HepG2 (cell line): Measurements from ENCODE around the gene CASKIN1. TPM values are rescaled to one million over a fixed set of nuclear protein-coding genes. Genes with fewer than 3 reads are reported as not detected.

Source experiments
- BORCS8-MEF2B ChIP-seq: sonication (generic); formaldehyde crosslinking; IDR thresholded peaks from 2 replicates; pipeline ENCODE4 v1.8.0; 2022; ENCODE audit warnings: mild to moderate bottlenecking, missing genetic modification reagents
- CENPBD1 ChIP-seq: sonication (generic); formaldehyde crosslinking; IDR thresholded peaks from 2 replicates; pipeline ENCODE4 v1.8.0; 2022; ENCODE audit warnings: missing genetic modification reagents, low read depth, mild to moderate bottlenecking, borderline replicate concordance
- FUBP1 ChIP-seq: sonication (generic); formaldehyde crosslinking; IDR thresholded peaks from 2 replicates; pipeline ENCODE4 v1.5.1; 2020; ENCODE audit warnings: missing genetic modification reagents, mild to moderate bottlenecking, borderline replicate concordance
- MYPOP ChIP-seq: sonication (generic); formaldehyde crosslinking; IDR thresholded peaks from 2 replicates; pipeline ENCODE4 v1.8.1; 2023; ENCODE audit warnings: mild to moderate bottlenecking, moderate library complexity, missing genetic modification reagents
- RBFOX2 ChIP-seq: fragments of 200-400 bp; formaldehyde crosslinking; IDR thresholded peaks from 2 replicates; pipeline ENCODE4 v1.6.1; 2017; ENCODE audit warnings: low read depth, mild to moderate bottlenecking, low read length
- RBM22 ChIP-seq: fragments of 200-400 bp; formaldehyde crosslinking; optimal IDR thresholded peaks from 2 replicates; pipeline ENCODE3; 2017; ENCODE audit warnings: mild to moderate bottlenecking, low read length, moderate library complexity
- REXO4 ChIP-seq: sonication (generic); formaldehyde crosslinking; IDR thresholded peaks from 2 replicates; pipeline ENCODE4 v1.8.0; 2022; ENCODE audit warnings: missing genetic modification reagents, mild to moderate bottlenecking, borderline replicate concordance
- SNRNP70 ChIP-seq: fragments of 200-400 bp; formaldehyde crosslinking; IDR thresholded peaks from 2 replicates; pipeline ENCODE4 v1.6.1; 2017; ENCODE audit warnings: mild to moderate bottlenecking, low read depth, low read length, moderate library complexity
- SOX6 ChIP-seq, 2 experiments: fragments of 450-650 bp in 1 of 2; sonication (generic) in 1 of 2; formaldehyde crosslinking in 1 of 2; IDR thresholded peaks; 2 replicates each; pipeline versions ENCODE4 v1.4.0 to v1.6.1; 2017 to 2020; ENCODE audit warnings: antibody characterized with exemption in 1 of 2, mild to moderate bottlenecking in 1 of 2, missing genetic modification reagents in 1 of 2
- SP2 ChIP-seq: sonication (generic); formaldehyde crosslinking; IDR thresholded peaks from 2 replicates; pipeline ENCODE4 v1.5.1; 2020; ENCODE audit warnings: mild to moderate bottlenecking, missing genetic modification reagents
- SSRP1 ChIP-seq: IDR thresholded peaks from 2 replicates; pipeline ENCODE4 v1.6.1; 2016; ENCODE audit warnings: control low read depth
- U2AF2 ChIP-seq: fragments of 200-400 bp; formaldehyde crosslinking; IDR thresholded peaks from 2 replicates; pipeline ENCODE4 v1.6.1; 2017; ENCODE audit warnings: low read depth, mild to moderate bottlenecking, low read length
- ZC3H4 ChIP-seq: sonication (generic); formaldehyde crosslinking; IDR thresholded peaks from 2 replicates; pipeline ENCODE4 v1.4.0; 2020; ENCODE audit warnings: missing genetic modification reagents, borderline replicate concordance
- ZFP1 ChIP-seq: IDR thresholded peaks from 2 replicates; pipeline ENCODE4 v1.6.1; 2016
- ZGPAT ChIP-seq: IDR thresholded peaks from 2 replicates; pipeline ENCODE4 v1.6.1; 2016; ENCODE audit warnings: mild to moderate bottlenecking
- ZMYM3 ChIP-seq: sonication (generic); formaldehyde crosslinking; IDR thresholded peaks from 2 replicates; pipeline ENCODE4 v1.5.1; 2020; ENCODE audit warnings: mild to moderate bottlenecking, missing genetic modification reagents
- ZNF275 ChIP-seq: sonication (generic); formaldehyde crosslinking; IDR thresholded peaks from 2 replicates; pipeline ENCODE4 v1.8.0; 2022; ENCODE audit warnings: missing genetic modification reagents, mild to moderate bottlenecking, inconsistent platforms, borderline replicate concordance
- ZNF280B ChIP-seq: sonication (generic); formaldehyde crosslinking; IDR thresholded peaks from 2 replicates; pipeline ENCODE4 v1.5.0; 2020; ENCODE audit warnings: missing genetic modification reagents, mild to moderate bottlenecking, borderline replicate concordance
- ZNF558 ChIP-seq: sonication (generic); formaldehyde crosslinking; IDR thresholded peaks from 2 replicates; pipeline ENCODE4 v1.9.0; 2022; ENCODE audit warnings: mild to moderate bottlenecking, missing genetic modification reagents, borderline replicate concordance
- ZNF850 ChIP-seq: sonication (generic); formaldehyde crosslinking; conservative IDR thresholded peaks from 2 replicates; pipeline ENCODE4 v1.9.0; 2021; ENCODE audit warnings: mild to moderate bottlenecking, missing genetic modification reagents
- ZNF878 ChIP-seq: sonication (generic); formaldehyde crosslinking; IDR thresholded peaks from 2 replicates; pipeline ENCODE4 v1.8.1; 2023; ENCODE audit warnings: mild to moderate bottlenecking, missing genetic modification reagents, moderate library complexity
- ZSCAN12 ChIP-seq: sonication (generic); formaldehyde crosslinking; IDR thresholded peaks from 2 replicates; pipeline ENCODE4 v1.9.0; 2021; ENCODE audit warnings: mild to moderate bottlenecking, missing genetic modification reagents
- polyA plus RNA-seq, 8 experiments: library from polyadenylated mRNA; depleted of rRNA in 3 of 8; stranded (reverse) in 7 of 8; unstranded in 1 of 8; fragments of >200 nt; fragmentation: Illumina TruSeq in 4 of 8; extraction: Trizol in 4 of 8; gene quantifications; 2 replicates each; pipeline versions ENCODE4 v1.2.1 to v1.2.3, GENCODE V29; 2011 to 2016; ENCODE audit warnings: low read depth in 4 of 8, missing spikeins in 1 of 8, mixed read lengths in 1 of 8; ENCODE audit not compliant: insufficient read depth in 1 of 8
- total RNA-seq, 5 experiments: library from RNA; depleted of rRNA; stranded (reverse); fragments of >200 nt; fragmentation: Illumina TruSeq; extraction: Trizol; gene quantifications; 2 replicates each; pipeline ENCODE4 v1.2.3, GENCODE V29; 2016; ENCODE audit warnings: low read depth in 1 of 5

Gene CASKIN1
- total and polyA plus RNA-seq, 2 of the 13 experiments (the other 11 are each of a cell fraction or from before 2014, with no cell fraction given), result 1.2 to 2.2 TPM

GRCh38 chr16:2154533-2155090 lies 41.8 kb downstream of the CASKIN1 start (continued):
- TF ChIP-seq SSRP1 (CRISPR knock-in tag) (0 out of 2 replicates have a peak, but pooled peaks have one; percentile 54), ZC3H4 (CRISPR knock-in tag) (peak; percentile 97), REXO4 (CRISPR knock-in tag) (0 out of 2 replicates have a peak, but pooled peaks have one; percentile 45), ZNF558 (CRISPR knock-in tag) (0 out of 2 replicates have a peak, but pooled peaks have one; percentile 20), ZSCAN12 (CRISPR knock-in tag) (no peak), SNRNP70 (no peak), ZNF850 (CRISPR knock-in tag) (no peak), MYPOP (peak; percentile 66; the same call in 1 of the 2 replicates), ZGPAT (CRISPR knock-in tag) (no peak), FUBP1 (CRISPR knock-in tag) (0 out of 2 replicates have a peak, but pooled peaks have one; percentile 25), ZFP1 (CRISPR knock-in tag) (no peak), RBFOX2 (peak; percentile 63), ZNF878 (CRISPR knock-in tag) (peak; percentile 61; the same call in 1 of the 2 replicates), ZNF275 (no peak), ZMYM3 (CRISPR knock-in tag) (no peak), CENPBD1 (CRISPR knock-in tag) (peak; percentile 44; the same call in 1 of the 2 replicates), SOX6 (IDR thresholded peaks at IDR 0.05) (no peak), SOX6 (CRISPR knock-in tag; IDR thresholded peaks at IDR 0.05) (no peak), SP2 (CRISPR knock-in tag) (no peak), RBM22 (peak; percentile 99), U2AF2 (no peak), ZNF280B (no peak), BORCS8-MEF2B (CRISPR knock-in tag) (no peak)
